ENCODE results near the gene PNMA8C. TPM values are rescaled to one million over a fixed set of nuclear protein-coding genes. Genes with fewer than 3 reads are reported as not detected.
A peak's percentile ranks its signal among the peaks of the same experiment; 100 is the strongest.

The PNMA8C gene
- total and polyA plus RNA-seq, 2 experiments from 2014 or later = 0.44 to 2.3 TPM

- TF ChIP-seq REST (IDR thresholded peaks at IDR 0.05; ENCODE audit: unreplicated experiment) (no peak), STAT1 (IDR thresholded peaks at IDR 0.05; ENCODE audit: unreplicated experiment) (no peak), POLR2AphosphoS5 (IDR thresholded peaks at IDR 0.05; ENCODE audit: low read depth) (no peak)
Observed at GRCh38 chr19:46409191-46409590, 19.5 kb downstream of the PNMA8C start (continued).

- Histone ChIP-seq H3K4me2 (peak overlapping the region; percentile 90), H3K79me2 (replicated peaks; ENCODE audit: insufficient read depth) (peaks cover 28% of the 10 kb centered on the region), H3K27ac (ENCODE audit: low read depth) (no peak overlapping the region), H3K27me3 (ENCODE audit: insufficient read depth) (peaks cover 60% of the 10 kb centered on the region), H2AFZ (peak overlapping the region; percentile 52; the same call in 1 of the 2 replicates), H3K4me1 (ENCODE audit: insufficient read depth) (peaks cover 26% of the 10 kb centered on the region), H3K36me3 (ENCODE audit: insufficient read depth) (no peaks in the 10 kb centered on the region), H3K9me2 (ENCODE audit: insufficient read depth) (no peaks in the 10 kb centered on the region), H3K4me3 (peak overlapping the region; percentile 67), H3F3A (replicated peaks; ENCODE audit: low read depth) (peaks cover 10% of the 10 kb centered on the region; the same call in 1 of the 2 replicates), H4K20me1 (replicated peaks; ENCODE audit: insufficient read depth) (peaks cover 16% of the 10 kb centered on the region)
- DNase-seq (ENCODE audit: low spot score) (no peak), ATAC-seq (no peak)
- Mint-ChIP-seq H3K36me3 (ENCODE audit: low read depth) (peaks cover 19% of the 10 kb centered on the region), H3K27ac (peak overlapping the region; percentile 47), H3K9me3 (no peaks in the 10 kb centered on the region), H3K4me3 (peak overlapping the region; percentile 72), H3K4me1 (peaks cover 44% of the 10 kb centered on the region), H3K27me3 (ENCODE audit: insufficient read depth, low read depth, poor library complexity) (peaks cover 52% of the 10 kb centered on the region)
- TF ChIP-seq ZNF331 (CRISPR knock-in tag; IDR thresholded peaks at IDR 0.05; ENCODE audit: low read depth) (no peak), JUNB (IDR thresholded peaks at IDR 0.05; ENCODE audit: unreplicated experiment) (no peak), REST (IDR thresholded peaks at IDR 0.05; ENCODE audit: unreplicated experiment) (no peak), ZNF114 (CRISPR knock-in tag; IDR thresholded peaks at IDR 0.05) (no peak), ZNF462 (CRISPR knock-in tag; IDR thresholded peaks at IDR 0.05) (no peak), STAT1 (IDR thresholded peaks at IDR 0.05; ENCODE audit: unreplicated experiment) (no peak), ETS1 (IDR thresholded peaks at IDR 0.05) (no peak), POLR2AphosphoS5 (IDR thresholded peaks at IDR 0.05; ENCODE audit: low read depth) (no peak)
Observed at GRCh38 chr19:46408664-46409039, 20.1 kb downstream of the PNMA8C start.
